AG04450 (cell line): ENCODE data around the gene XCL1. TPM values are rescaled to one million over a fixed set of nuclear protein-coding genes. Genes with fewer than 3 reads are reported as not detected.

Experiments
- CTCF ChIA-PET: fragments of 300-600, 350-600 bp; formaldehyde crosslinking; extraction: SDS; loops from one replicate; lab custom pipeline; 2022; ENCODE audit warnings: antibody characterized with exemption, inconsistent platforms; lab: Charles Lee
- POLR2A ChIA-PET: fragments of 350-600 bp; formaldehyde crosslinking; extraction: SDS; loops from one replicate; lab custom pipeline; 2021; ENCODE audit warnings: antibody characterized with exemption, inconsistent platforms; lab: Yijun Ruan, JAX
- DNase-seq: peaks from one replicate; pipeline ENCODE4 v3.0.0-alpha.2; 2011; ENCODE audit warnings: low read depth, low spot score
- H3K27ac ChIP-seq: one replicate; pipeline ENCODE4 v1.5.1; 2012; ENCODE audit warnings: low read depth, low read length, control low read depth
- H3K27me3 ChIP-seq: one replicate; pipeline ENCODE4 v1.6.0; 2012; ENCODE audit warnings: low read length; ENCODE audit not compliant: control insufficient read depth, insufficient read depth
- H3K4me3 ChIP-seq: 2 replicates; pipeline ENCODE4 v1.5.1; 2011; ENCODE audit warnings: mild to moderate bottlenecking, low read depth, low read length, control low read depth
- H3K9me3 ChIP-seq: 2 replicates; pipeline ENCODE4 v1.5.1; 2012; ENCODE audit warnings: low read length; ENCODE audit not compliant: control insufficient read depth, insufficient read depth
- polyA plus RNA-seq: library from polyadenylated mRNA; depleted of rRNA; stranded (reverse); fragments of >200 nt; gene quantifications from 2 replicates; pipeline ENCODE4 v1.2.3, GENCODE V29; 2011; rRNA removed
- TF ChIP-seq, protein P1 (sequence below): IDR thresholded peaks from 2 replicates; pipeline ENCODE4 v1.5.1; 2011; ENCODE audit warnings: low read depth, low read length, control low read depth, inconsistent platforms

XCL1 gene
- polyA plus RNA-seq, 1 experiment: not detected

DNA sequence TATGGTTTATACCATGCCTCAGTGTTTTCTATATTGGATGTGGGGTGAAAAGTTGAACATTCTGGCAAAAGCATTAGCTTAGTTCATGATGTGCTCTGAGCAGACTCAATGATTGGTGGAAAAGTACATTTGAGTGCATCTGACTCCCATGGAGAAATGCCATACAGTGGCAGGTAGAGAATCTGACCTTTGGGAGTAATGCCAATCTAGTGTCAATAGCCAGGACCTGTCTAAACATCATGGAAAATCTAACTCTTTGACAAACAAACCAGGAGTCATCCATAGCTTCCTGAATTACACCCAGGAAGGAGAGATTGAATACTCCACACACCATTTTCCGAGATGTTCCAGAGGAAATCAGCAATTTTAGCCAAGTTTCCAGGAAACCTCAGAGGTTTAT, 51.0 kb downstream of the XCL1 start:
- TF ChIP-seq, protein P1, sequence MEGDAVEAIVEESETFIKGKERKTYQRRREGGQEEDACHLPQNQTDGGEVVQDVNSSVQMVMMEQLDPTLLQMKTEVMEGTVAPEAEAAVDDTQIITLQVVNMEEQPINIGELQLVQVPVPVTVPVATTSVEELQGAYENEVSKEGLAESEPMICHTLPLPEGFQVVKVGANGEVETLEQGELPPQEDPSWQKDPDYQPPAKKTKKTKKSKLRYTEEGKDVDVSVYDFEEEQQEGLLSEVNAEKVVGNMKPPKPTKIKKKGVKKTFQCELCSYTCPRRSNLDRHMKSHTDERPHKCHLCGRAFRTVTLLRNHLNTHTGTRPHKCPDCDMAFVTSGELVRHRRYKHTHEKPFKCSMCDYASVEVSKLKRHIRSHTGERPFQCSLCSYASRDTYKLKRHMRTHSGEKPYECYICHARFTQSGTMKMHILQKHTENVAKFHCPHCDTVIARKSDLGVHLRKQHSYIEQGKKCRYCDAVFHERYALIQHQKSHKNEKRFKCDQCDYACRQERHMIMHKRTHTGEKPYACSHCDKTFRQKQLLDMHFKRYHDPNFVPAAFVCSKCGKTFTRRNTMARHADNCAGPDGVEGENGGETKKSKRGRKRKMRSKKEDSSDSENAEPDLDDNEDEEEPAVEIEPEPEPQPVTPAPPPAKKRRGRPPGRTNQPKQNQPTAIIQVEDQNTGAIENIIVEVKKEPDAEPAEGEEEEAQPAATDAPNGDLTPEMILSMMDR: no peak
- H3K27me3 ChIP-seq: no peaks in the 10 kb centered on the region
- CTCF ChIA-PET: no interaction called here
- H3K9me3 ChIP-seq: no peaks in the 10 kb centered on the region
- H3K27ac ChIP-seq: no peak overlapping the region
- no peak for DNase-seq
- POLR2A ChIA-PET: no interaction called here
- no peak overlapping the region for H3K4me3 ChIP-seq

DNA sequence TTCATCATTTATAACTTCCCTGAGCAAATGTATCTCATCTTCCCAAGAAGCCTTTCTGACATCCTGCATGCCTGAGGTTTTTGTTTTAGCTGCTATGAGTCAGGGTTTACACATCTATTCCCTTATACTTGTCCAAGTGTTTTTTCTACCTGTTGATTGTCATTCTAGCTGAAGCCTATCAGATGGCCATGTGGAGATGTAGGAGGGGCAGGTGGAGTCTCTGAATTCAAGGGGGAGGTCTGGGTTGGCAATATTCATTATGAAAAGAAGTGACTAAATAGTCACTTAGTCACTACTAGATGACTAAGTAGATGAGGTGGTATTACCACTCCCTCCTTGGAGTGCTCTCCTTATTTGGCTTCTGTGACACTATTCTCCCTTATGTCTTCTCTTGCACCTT, 52.4 kb downstream of the XCL1 start:
- ChIA-PET CTCF (interaction anchor here (1.0 kb wide), 1 partner anchor 720 kb away, joined by 4 read pairs; no protein-coding TSS in a partner anchor), POLR2A (no interaction called here)
- Histone ChIP-seq H3K27ac (no peak overlapping the region), H3K9me3 (no peaks in the 10 kb centered on the region), H3K27me3 (no peaks in the 10 kb centered on the region), H3K4me3 (no peak overlapping the region)
- TF ChIP-seq, protein P1: no peak
- no peak for DNase-seq

DNA sequence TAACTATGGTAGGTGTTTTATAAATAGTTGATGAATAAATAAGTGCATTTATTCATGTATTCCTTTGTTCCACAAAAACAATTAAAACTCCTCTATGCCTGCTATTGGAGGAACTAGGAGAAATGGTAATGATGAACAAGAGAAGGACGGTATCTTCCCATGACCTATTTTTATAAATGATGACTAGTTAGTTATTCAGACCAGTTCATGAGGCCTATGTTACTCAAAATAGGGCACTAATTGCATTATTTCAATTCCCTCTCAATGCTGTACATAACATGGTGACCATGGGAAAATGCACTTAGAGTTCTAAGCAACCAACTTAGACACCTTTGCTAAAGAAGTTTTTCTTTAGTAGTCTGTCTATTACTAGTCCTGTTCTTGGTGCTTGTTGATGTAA, 53.1 kb downstream of the XCL1 start:
- TF ChIP-seq, protein P1: no peak
- Histone ChIP-seq H3K27ac (no peak overlapping the region), H3K27me3 (no peaks in the 10 kb centered on the region), H3K9me3 (no peaks in the 10 kb centered on the region), H3K4me3 (no peak overlapping the region)
- no peak for DNase-seq
- ChIA-PET CTCF (interaction anchor here (1.0 kb wide), 1 partner anchor 719 kb away, joined by 4 read pairs; no protein-coding TSS in a partner anchor), POLR2A (no interaction called here)

Other genes with a start within 250 kb of the XCL1 start
- gene XCL2, start 32.6 kb upstream of the XCL1 start, polyA plus RNA-seq: not detected in 2 replicates
- not detected in 2 replicates for gene DPT, start 152.6 kb downstream of the XCL1 start, polyA plus RNA-seq